GM12878 (cell line): ENCODE data around the gene GRIK4. TPM values are rescaled to one million over a fixed set of nuclear protein-coding genes. Genes with fewer than 3 reads are reported as not detected.

Experiments used
- ATAC-seq: fragments of 200-7000 bp; cut with Tn5 transposase; 3 replicates; pipeline ENCODE4 v1.9.1; 2020; ENCODE audit warnings: mild to moderate bottlenecking, moderate library complexity
- BruUV-seq: library from RNA; stranded (reverse); fragments of 400-500 nt; replicated peaks from 2 replicates; lab custom pipeline; 2021; lab: Mats Ljungman, UMichigan
- CTCF ChIA-PET: fragments of 300-600 bp; sonication (Branson Sonifier 250); formaldehyde crosslinking; extraction: SDS; loops from one replicate; lab custom pipeline; 2021; ENCODE audit warnings: inconsistent platforms; lab: Yijun Ruan, JAX
- POLR2A ChIA-PET: fragments of 350-600 bp; formaldehyde crosslinking; extraction: SDS; loops from one replicate; lab custom pipeline; 2021; ENCODE audit warnings: inconsistent platforms; lab: Charles Lee
- RAD21 ChIA-PET: fragments of 300-600 bp; sonication (Branson Sonifier 250); formaldehyde crosslinking; loops from one replicate; lab custom pipeline; 2023; ENCODE audit warnings: antibody characterized with exemption; ENCODE audit not compliant: unreplicated experiment; lab: Charles Lee
- SMC1A ChIA-PET: fragments of 300-600 bp; sonication (Branson Sonifier 250); formaldehyde crosslinking; loops from one replicate; lab custom pipeline; 2023; ENCODE audit not compliant: unreplicated experiment, uncharacterized antibody; lab: Charles Lee
- DNase-seq: peaks from one replicate; pipeline ENCODE4 v3.0.0-alpha.2; 2011; ENCODE audit warnings: low read depth, low spot score
- FAIRE-seq: peaks from 3 replicates; lab custom pipeline; 2011; peaks lifted over from hg19 to GRCh38; lab: Jason Lieb, UNC
- H2AFZ ChIP-seq: 2 replicates; pipeline ENCODE4 v1.6.0; 2011; ENCODE audit warnings: low read depth, low read length, control low read depth; ENCODE audit not compliant: control insufficient read depth
- H3K27ac ChIP-seq: 2 replicates; pipeline ENCODE4 v1.5.1; 2011; ENCODE audit warnings: control low read depth; ENCODE audit not compliant: control insufficient read depth, insufficient read depth
- H3K27me3 ChIP-seq, 2 experiments: replicated peaks in 1 of 2; 2 replicates each; pipeline versions ENCODE4 v1.6.0 to v1.6.1; 2011; ENCODE audit warnings: low read length in 1 of 2; ENCODE audit not compliant: control insufficient read depth in 2 of 2, insufficient read depth in 2 of 2
- H3K36me3 ChIP-seq, 2 experiments: 2 replicates each; pipeline ENCODE4 v1.5.1; 2011; ENCODE audit warnings: low read length in 1 of 2; ENCODE audit not compliant: control insufficient read depth in 2 of 2, insufficient read depth in 2 of 2
- H3K4me1 ChIP-seq: 2 replicates; pipeline ENCODE4 v1.6.1; 2011; ENCODE audit warnings: mild to moderate bottlenecking, low read length, moderate library complexity, mixed read lengths; ENCODE audit not compliant: control insufficient read depth, insufficient read depth
- H3K4me2 ChIP-seq: 2 replicates; pipeline ENCODE4 v1.6.0; 2011; ENCODE audit warnings: control low read depth; ENCODE audit not compliant: control insufficient read depth, insufficient read depth
- H3K4me3 ChIP-seq: fragments of 200-600 bp; sonication (generic); 2 replicates; pipeline ENCODE4 v1.5.1; 2016
- H3K79me2 ChIP-seq: 2 replicates; pipeline ENCODE4 v1.6.0; 2011; ENCODE audit warnings: low read length; ENCODE audit not compliant: control insufficient read depth, insufficient read depth
- H3K9ac ChIP-seq: 2 replicates; pipeline ENCODE4 v1.8.0; 2011; ENCODE audit warnings: low read length, control low read depth, mixed read lengths; ENCODE audit not compliant: control insufficient read depth, insufficient read depth
- H3K9me3 ChIP-seq: replicated peaks from 3 replicates; pipeline ENCODE4 v1.5.1; 2011; ENCODE audit warnings: mild to moderate bottlenecking, low read length; ENCODE audit not compliant: control insufficient read depth, insufficient read depth
- H4K20me1 ChIP-seq: 2 replicates; pipeline ENCODE4 v1.6.0; 2011; ENCODE audit not compliant: control insufficient read depth, insufficient read depth
- BHLHE40 ChIP-seq, 2 experiments: fragments of 450-650 bp in 1 of 2; IDR thresholded peaks; 2 replicates each; pipeline ENCODE4 v1.6.1; 2011 to 2017; ENCODE audit warnings: low read depth in 2 of 2, borderline replicate concordance in 1 of 2, improper control_type of control experiment in 1 of 2, low read length in 1 of 2, mild to moderate bottlenecking in 1 of 2
- DPF2 ChIP-seq: fragments of 450-650 bp; IDR thresholded peaks from 2 replicates; pipeline ENCODE4 v1.6.1; 2017; ENCODE audit warnings: mild to moderate bottlenecking
- EGR1 ChIP-seq, 2 experiments: IDR thresholded peaks; 1 replicate in 1 of 2; 2 replicates in 1 of 2; pipeline ENCODE4 v1.6.1; 2011 to 2012; ENCODE audit warnings: low read depth in 2 of 2, low read length in 2 of 2, borderline replicate concordance in 1 of 2, mild to moderate bottlenecking in 1 of 2, moderate library complexity in 1 of 2
- ESRRA ChIP-seq: IDR thresholded peaks from 2 replicates; pipeline ENCODE4 v1.6.1; 2012; ENCODE audit warnings: mild to moderate bottlenecking, low read length, improper control_type of control experiment
- GATAD2B ChIP-seq: fragments of 450-650 bp; conservative IDR thresholded peaks from 2 replicates; pipeline ENCODE4 v1.6.1; 2017; ENCODE audit warnings: low read depth, mild to moderate bottlenecking, moderate library complexity
- HDGF ChIP-seq: fragments of 450-650 bp; IDR thresholded peaks from 2 replicates; pipeline ENCODE4 v1.6.1; 2016; ENCODE audit warnings: antibody characterized with exemption
- IKZF2 ChIP-seq, 2 experiments: fragments of 450-650 bp; IDR thresholded peaks; 2 replicates each; pipeline ENCODE4 v1.6.1; 2017; ENCODE audit warnings: mild to moderate bottlenecking in 2 of 2, moderate library complexity in 2 of 2
- KDM1A ChIP-seq: fragments of 200-600 bp; sonication (generic); IDR thresholded peaks from 2 replicates; pipeline ENCODE4 v1.6.1; 2016; ENCODE audit warnings: borderline replicate concordance
- MTA3 ChIP-seq: IDR thresholded peaks from 2 replicates; pipeline ENCODE4 v1.6.1; 2012; ENCODE audit warnings: low read length, inconsistent platforms, borderline replicate concordance
- NR2C2 ChIP-seq: IDR thresholded peaks from 2 replicates; pipeline ENCODE4 v1.6.1; 2011; ENCODE audit warnings: borderline replicate concordance, low read depth; ENCODE audit not compliant: control insufficient read depth, insufficient read length
- NR2F1 ChIP-seq: fragments of 450-650 bp; conservative IDR thresholded peaks from 2 replicates; pipeline ENCODE4 v1.6.1; 2017; ENCODE audit warnings: mild to moderate bottlenecking
- RAD21 ChIP-seq: IDR thresholded peaks from 2 replicates; pipeline ENCODE4 v1.6.1; 2011; ENCODE audit warnings: mild to moderate bottlenecking, low read depth, low read length, moderate library complexity; ENCODE audit not compliant: insufficient read depth
- STAT3 ChIP-seq: IDR thresholded peaks from 2 replicates; pipeline ENCODE4 v1.6.1; 2011; ENCODE audit warnings: low read depth, low read length, improper control_type of control experiment
- TAF1 ChIP-seq: IDR thresholded peaks from 2 replicates; pipeline ENCODE4 v1.6.1; 2011; ENCODE audit warnings: mild to moderate bottlenecking, low read depth, low read length, borderline replicate concordance
- TCF3 ChIP-seq: IDR thresholded peaks from 2 replicates; pipeline ENCODE4 v1.6.1; 2012; ENCODE audit warnings: low read depth, mild to moderate bottlenecking, low read length, borderline replicate concordance; ENCODE audit not compliant: insufficient read depth
- ZBTB4 ChIP-seq: fragments of 450-650 bp; formaldehyde crosslinking; IDR thresholded peaks from 2 replicates; pipeline ENCODE4 v1.4.0; 2022; ENCODE audit warnings: mild to moderate bottlenecking, moderate library complexity
- ZZZ3 ChIP-seq: IDR thresholded peaks from 2 replicates; pipeline ENCODE4 v1.6.1; 2011; ENCODE audit warnings: low read depth; ENCODE audit not compliant: control insufficient read depth, insufficient read length
- WGBS: methylation state at CpG from one replicate; pipeline ENCODE4 v1.1.6; 2016; ENCODE audit warnings: low lambda C conversion rate; ENCODE audit not compliant: insufficient replicate concordance, insufficient coverage; ENCODE audit errors: missing lambda C conversion rate; 5-methylcytosine and 5-hydroxymethylcytosine counted together
- in situ Hi-C: fragments of 300-500 bp; cut with MboI; formaldehyde crosslinking; loops from 9 replicates; pipeline ENCODE4 v1.14.3; 2018; ENCODE audit warnings: mixed read lengths
- intact Hi-C: fragments of 100-400 bp; cut with micrococcal nuclease; formaldehyde crosslinking; loops from one replicate; pipeline ENCODE4 v1.14.2; 2022; ENCODE audit not compliant: unreplicated experiment
- polyA plus RNA-seq, 11 experiments: library from polyadenylated mRNA; depleted of rRNA in 4 of 11; unstranded in 6 of 11; stranded (reverse) in 5 of 11; fragments of >200 nt; fragmentation: Nextera tagmentation in 4 of 11; fragmentation: Illumina TruSeq in 1 of 11; extraction: Ambion mirVana in 4 of 11; extraction: Trizol in 1 of 11; gene quantifications; 1 replicate in 1 of 11; 2 replicates in 10 of 11; pipeline versions ENCODE4 v1.2.1 to v1.2.3, GENCODE V29; 2011 to 2016; ENCODE audit warnings: inconsistent platforms in 2 of 11, missing spikeins in 2 of 11, low read depth in 1 of 11
- total RNA-seq, 4 experiments: library from RNA; depleted of rRNA in 3 of 4; stranded (reverse); fragments of >200 nt in 3 of 4; fragmentation: Illumina TruSeq in 1 of 4; extraction: Trizol in 1 of 4; gene quantifications; 2 replicates each; pipeline versions ENCODE4 v1.2.1 to v1.2.3, GENCODE V29; 2013 to 2021
- TF ChIP-seq, protein P1 (sequence below): IDR thresholded peaks from 2 replicates; pipeline ENCODE4 v1.6.1; 2012; ENCODE audit warnings: low read depth, low read length, improper control_type of control experiment
- TF ChIP-seq, protein P2 (sequence below): fragments of 450-650 bp; IDR thresholded peaks from 2 replicates; pipeline ENCODE4 v1.6.1; 2017; ENCODE audit warnings: low read depth, mild to moderate bottlenecking, moderate library complexity

Gene GRIK4
- total and polyA plus RNA-seq, 10 of the 15 experiments (the other 5 are each of a cell fraction or from before 2014, with no cell fraction given): 0.33 to 3.6 (median 0.72) TPM

- POLR2A ChIA-PET: no interaction called here
- CTCF ChIA-PET: interaction anchor here (13.2 kb wide), 1 partner anchor 19 kb away, joined by 179 read pairs; no protein-coding TSS in a partner anchor
- H4K20me1 ChIP-seq: no peaks in the 10 kb centered on the region
- H3K4me2 ChIP-seq: no peak overlapping the region
- no peaks in the 10 kb centered on the region for H3K79me2 ChIP-seq
- RAD21 ChIA-PET: no interaction called here
- H3K36me3 ChIP-seq: no peaks in the 10 kb centered on the region
- H3K27ac ChIP-seq: no peak overlapping the region
- H3K27me3 ChIP-seq: no peaks in the 10 kb centered on the region; a peak in 1 of 4 replicates
- FAIRE-seq (no peak), DNase-seq (no peak), ATAC-seq (peak; percentile 31; the same call in 2 of the 3 replicates)
- no peak overlapping the region for H3K9ac ChIP-seq
- intact Hi-C loops (no loop called here), in situ Hi-C loops (no loop called here)
- H2AFZ ChIP-seq: no peak overlapping the region
- no TSS peak for BruUV-seq
- no peaks in the 10 kb centered on the region for H3K4me1 ChIP-seq
- 30% methylated on average over 9 of the region's 9 CpGs for WGBS
- H3K9me3 ChIP-seq: no peaks in the 10 kb centered on the region; the same call in 2 of the 3 replicates
- SMC1A ChIA-PET: no interaction called here
- no peak overlapping the region for H3K4me3 ChIP-seq
- TF ChIP-seq GATAD2B (no peak), IKZF2 (IDR thresholded peaks at IDR 0.05) (no peak), TCF3 (no peak), HDGF (no peak), NR2F1 (no peak), ZBTB4 (CRISPR knock-in tag) (no peak), MTA3 (no peak), ESRRA (no peak), STAT3 (no peak), BHLHE40 (IDR thresholded peaks at IDR 0.05; ENCODE audit: borderline replicate concordance in 1 of 2, low read depth in 2 of 2, low read length in 1 of 2) (no peak), NR2C2 (no peak), DPF2 (no peak), EGR1 (IDR thresholded peaks at IDR 0.05; ENCODE audit: borderline replicate concordance in 1 of 2, low read depth in 2 of 2, low read length in 2 of 2) (no peak), ZZZ3 (no peak), RAD21 (no peak), KDM1A (no peak), TAF1 (no peak)
- TF ChIP-seq, protein P1, sequence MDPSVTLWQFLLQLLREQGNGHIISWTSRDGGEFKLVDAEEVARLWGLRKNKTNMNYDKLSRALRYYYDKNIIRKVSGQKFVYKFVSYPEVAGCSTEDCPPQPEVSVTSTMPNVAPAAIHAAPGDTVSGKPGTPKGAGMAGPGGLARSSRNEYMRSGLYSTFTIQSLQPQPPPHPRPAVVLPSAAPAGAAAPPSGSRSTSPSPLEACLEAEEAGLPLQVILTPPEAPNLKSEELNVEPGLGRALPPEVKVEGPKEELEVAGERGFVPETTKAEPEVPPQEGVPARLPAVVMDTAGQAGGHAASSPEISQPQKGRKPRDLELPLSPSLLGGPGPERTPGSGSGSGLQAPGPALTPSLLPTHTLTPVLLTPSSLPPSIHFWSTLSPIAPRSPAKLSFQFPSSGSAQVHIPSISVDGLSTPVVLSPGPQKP: no peak
- TF ChIP-seq, protein P2, sequence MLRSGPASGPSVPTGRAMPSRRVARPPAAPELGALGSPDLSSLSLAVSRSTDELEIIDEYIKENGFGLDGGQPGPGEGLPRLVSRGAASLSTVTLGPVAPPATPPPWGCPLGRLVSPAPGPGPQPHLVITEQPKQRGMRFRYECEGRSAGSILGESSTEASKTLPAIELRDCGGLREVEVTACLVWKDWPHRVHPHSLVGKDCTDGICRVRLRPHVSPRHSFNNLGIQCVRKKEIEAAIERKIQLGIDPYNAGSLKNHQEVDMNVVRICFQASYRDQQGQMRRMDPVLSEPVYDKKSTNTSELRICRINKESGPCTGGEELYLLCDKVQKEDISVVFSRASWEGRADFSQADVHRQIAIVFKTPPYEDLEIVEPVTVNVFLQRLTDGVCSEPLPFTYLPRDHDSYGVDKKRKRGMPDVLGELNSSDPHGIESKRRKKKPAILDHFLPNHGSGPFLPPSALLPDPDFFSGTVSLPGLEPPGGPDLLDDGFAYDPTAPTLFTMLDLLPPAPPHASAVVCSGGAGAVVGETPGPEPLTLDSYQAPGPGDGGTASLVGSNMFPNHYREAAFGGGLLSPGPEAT: no peak
Measured at GRCh38 chr11:120908461-120909181, 397.1 kb downstream of the GRIK4 start.
